RPMI8226 (cell line): Measurements from ENCODE around the gene SH3PXD2A.

Experiments
- DNase-seq: peaks from one replicate; pipeline ENCODE4 v3.0.0-alpha.2; 2015

The SH3PXD2A gene

DNA sequence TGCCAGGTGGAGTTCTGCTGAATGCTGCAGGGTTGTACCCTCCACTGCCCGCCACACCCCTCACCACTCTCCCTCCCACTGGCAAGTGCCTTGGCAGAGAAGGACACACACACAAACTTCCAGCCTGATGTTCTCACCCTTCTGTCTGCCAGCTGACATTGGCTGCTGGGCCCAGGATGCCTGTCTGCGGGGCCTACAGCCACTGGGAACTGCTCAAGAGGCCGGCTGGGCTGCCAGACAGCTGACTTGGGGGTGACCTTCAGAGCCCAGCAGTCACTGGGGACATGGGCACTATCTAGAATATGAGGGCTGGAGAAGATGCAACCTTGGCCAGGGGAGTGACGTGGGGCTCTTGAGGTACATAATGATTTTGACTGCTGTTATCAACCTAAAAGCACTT, 157.1 kb downstream of the SH3PXD2A start:
- no peak for DNase-seq

DNA sequence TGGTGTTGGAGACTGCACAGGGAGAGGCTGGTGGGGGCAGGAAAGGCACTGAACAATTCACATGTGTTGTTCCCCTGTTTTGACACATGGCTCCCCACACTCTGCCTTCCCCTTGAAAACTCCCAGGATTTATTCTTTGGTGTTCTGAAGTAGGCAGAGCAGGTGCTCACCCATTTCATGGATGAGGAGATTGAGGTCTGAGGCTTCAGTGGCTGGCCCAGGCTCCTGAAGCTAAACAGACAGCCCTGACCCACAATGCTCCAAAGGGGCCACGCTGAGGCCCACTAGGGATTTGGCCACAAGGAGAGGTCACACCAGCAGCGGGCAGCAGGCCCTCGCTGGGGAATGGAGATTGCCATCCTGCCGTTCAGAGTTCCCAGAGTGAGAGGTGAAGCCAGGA, 157.6 kb downstream of the SH3PXD2A start:
- DNase-seq = no peak

DNA sequence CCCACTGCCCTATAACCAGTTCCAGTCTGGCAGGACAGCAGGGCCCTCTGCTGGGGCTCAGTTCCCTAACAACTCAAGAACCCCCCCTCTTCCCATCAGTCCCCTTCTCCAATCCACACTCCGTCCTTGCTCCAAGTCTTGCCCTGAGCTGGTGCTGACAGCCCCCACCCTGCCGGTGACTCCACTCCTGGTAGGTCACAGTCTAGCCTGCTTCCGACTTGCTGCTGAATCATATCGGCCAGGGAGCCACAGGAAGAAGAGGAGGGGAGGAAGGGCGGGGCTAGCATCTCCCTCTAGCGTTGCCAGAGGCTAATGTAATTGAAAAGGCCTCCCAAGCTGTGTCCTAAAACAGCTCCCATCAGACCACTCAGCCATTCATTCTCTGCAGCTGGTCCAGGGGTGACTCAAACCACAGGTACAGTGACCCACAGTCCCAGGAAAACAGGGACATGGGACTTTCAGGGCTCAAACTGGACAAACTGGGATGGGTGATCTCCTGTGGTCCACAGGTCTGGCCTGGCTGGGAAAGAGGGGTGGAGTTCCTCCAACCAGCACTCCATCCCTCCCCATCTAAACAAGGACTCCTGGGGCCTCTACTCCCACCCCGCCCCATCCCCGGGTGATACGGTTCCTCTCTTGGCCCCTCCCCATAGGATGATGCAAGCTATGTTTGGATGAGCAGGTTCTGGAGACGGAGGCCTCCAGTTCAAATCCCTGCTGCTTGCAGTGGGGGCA, 158.8 kb downstream of the SH3PXD2A start:
- DNase-seq = peak; percentile 59

DNA sequence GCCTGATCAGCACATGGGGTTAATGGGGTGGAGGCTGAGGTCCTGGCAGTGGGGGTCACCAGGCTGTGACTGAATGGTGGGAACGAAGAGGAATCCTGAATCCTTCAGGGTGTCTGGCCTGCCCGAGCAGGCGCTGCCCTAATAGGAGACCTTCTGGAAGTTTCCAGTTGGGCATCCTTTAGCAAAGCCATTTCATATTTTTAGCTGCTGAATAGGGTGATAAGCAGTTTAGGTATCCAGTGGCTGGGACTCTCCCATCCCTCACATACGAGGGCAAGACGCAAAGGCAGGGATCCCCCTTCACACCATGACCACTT, 159.3 kb downstream of the SH3PXD2A start:
- no peak for DNase-seq

DNA sequence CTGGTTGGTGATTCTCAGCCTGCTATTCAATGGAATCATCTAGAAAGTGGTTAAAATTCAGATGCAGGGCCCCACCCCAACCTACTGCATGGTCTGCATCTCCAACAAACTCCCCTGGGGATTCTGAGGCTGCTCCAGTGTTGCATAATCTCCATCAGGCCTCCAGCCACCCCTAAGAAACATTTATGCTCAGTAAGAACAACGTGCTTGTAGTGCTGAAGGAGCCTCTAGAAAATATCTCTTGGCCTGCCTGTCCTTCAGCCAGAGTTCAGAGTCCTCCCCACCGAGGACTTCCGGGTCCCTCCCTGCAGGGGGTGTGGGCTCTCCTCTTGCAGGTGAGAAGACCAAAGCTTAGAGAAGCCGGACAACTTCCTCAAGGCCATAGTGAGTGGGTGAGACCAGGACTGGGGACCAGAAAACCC, 159.8 kb downstream of the SH3PXD2A start:
- no peak for DNase-seq

DNA sequence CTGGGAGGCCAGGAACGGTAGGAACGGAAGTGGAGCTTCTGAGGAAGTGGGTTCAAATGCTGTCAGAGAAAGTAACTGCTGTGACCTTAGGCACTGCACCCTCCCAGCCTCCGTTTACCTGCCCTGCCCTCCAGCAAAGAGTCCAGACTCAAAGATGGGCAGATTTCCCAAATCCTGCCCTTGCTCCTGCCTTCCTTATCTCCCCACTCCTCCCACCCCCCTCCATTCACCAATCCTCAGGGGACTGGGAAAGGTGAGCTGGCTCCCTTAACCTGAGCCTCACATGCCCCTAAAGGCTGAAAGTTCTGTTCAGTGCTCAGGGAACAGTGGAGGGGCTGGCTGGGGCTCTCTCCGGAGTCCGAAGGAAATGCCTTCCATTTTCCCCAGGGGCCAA, 161.6 kb downstream of the SH3PXD2A start:
- no peak for DNase-seq

DNA sequence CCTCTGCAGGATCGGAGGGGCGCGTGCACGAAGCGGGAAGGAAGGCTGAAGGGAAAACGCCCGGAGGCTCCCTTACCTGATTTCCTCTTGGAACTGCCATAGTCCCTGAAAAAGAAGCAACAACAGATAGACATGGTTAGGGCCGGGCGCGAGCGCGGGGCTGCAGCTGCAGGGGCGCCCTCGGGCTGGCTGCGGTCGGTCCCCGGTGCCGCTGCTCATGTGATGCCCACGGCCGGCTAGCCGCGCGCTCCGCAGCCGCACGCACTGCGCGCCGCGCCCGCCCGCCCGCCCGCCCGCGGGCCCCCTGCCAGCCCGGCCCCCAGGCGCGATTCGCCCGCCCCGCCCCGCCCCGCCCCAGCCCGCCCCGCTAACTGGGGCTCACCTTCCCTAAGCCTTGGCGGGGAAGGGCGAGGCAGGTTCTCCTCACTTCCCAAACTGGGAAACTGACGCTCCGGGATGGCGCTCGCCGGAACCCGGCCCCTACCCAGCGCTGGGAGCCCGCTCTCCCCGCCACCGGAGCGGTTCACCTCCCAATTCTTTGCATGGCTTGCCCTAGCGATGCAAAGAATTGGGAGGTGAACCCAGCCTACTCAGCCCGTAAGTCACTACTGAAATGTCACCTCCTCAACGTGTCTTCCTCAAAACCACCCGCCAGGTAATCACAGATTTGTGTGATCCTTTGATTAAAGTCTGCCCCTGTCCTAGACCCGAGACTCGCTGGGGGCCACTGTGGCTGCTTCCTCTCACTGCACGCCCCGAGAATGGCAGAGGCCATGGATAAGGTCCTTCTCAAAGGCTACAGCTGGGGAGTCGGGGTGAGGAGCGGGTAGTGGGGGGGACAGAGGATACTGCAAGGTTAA, 162.2 kb downstream of the SH3PXD2A start:
- DNase-seq = peak; percentile 28

DNA sequence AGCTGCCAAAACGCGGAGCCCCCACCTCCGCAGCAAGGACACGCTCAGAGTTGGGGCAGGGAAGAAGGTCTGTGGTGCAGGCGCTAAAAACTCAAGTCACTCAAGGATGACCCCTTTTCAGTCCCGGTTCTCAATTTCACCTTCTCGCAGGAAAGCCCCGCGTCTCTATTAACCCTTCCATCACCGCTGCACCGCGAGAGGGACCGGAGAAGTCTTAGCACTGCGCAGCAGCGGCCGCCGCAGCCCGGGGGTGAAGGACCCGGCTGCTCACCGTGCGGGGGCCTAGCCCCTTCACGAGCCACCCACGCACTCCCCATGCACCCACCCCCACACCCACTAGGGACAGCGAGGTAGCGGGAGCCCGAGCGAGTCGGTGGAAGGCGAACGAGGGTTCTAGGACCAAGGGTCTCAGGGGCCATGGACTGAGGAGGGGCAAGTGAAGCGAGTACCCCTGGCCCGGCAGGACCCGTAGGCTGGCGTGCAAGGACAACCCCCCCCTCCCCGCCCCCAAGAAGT, 162.9 kb downstream of the SH3PXD2A start:
- DNase-seq = no peak

DNA sequence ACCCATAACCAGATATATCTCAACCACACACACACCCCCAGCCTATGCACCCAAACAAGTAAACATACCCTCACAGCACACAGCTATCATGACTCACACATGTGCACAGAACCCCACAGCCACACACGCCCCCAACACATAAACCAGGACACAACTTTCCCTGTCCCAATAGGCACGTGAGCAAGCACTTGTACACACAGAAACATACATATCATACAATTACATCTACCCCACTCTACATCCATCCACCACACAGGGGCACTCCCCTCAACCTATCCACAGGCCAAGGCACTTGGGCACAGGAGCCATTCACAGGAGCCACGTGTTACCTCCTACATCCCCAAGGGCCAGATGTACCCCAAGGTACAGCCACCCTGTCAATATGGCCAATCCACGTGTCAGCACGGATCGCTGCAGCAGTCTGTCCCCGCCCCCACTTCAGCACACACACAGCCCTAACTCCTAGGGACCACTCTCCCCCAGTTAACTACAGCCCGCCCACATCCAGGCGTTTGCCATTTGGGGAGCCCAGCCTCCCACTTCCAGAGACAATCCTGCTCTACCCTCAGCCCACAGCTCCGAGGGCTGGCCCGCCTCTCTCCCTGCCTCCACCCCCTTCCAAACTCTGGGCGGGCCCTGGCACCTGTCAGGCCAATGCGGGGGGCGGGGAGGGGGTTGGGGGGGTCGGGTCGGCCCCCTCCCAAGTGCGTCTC, 163.5 kb downstream of the SH3PXD2A start:
- no peak for DNase-seq

DNA sequence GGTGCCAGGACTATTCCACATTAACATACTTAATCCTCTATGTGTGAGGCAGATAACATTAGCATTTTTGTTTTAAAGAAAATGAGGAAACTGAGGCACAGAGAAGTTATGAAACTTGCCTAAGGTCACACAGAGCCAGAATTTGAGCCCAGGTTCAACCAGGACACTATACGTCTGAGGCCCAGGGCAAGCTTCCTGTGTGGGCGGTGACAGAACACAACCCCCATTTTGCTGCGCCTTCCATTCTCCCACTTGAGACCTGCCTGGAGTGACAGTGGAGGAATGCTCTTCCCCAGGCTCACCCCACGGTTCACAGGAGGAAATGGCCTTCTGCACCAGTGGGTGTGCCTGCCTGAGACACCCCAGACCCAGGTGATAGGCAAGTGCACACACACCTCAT, 164.1 kb downstream of the SH3PXD2A start:
- no peak for DNase-seq

DNA sequence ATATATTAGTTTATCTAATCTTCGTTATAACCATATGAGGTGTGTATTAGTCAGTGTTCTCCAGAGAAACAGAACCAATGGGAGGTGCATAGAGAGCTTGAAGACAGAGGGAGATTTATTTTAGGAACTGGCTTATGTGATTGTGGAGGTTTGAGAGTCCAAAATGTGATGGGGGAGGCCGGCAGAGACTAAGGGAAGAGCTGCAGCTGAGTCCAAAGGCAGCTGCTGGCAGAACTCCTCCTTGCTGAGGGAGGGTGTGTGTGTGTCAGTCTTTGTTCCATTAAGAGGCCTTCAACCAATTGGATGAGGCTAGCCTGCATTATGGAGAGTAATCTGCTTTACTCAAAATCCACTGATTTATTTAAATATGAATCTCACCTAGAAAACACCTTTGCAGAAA, 165.1 kb downstream of the SH3PXD2A start:
- no peak for DNase-seq

DNA sequence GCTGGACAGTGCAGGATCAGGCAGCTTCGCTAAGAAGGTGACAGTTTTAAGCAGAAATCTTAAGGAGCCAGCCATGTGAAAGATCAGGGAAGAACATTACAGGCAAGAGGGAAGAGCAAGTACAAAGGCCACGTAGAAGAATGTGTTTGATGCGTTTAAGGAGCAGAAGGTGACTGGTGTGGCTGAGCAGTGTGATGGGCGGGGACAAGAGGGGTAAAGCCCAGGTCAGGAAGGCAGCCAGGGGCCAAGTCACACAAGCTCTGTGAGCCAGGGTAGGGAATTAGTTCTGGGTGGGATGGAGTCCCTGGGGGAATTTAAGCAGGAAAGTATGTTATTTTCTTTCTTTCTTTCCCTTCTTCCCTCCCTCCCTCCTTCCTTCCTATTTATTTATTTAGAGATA, 166.9 kb downstream of the SH3PXD2A start:
- no peak for DNase-seq

DNA sequence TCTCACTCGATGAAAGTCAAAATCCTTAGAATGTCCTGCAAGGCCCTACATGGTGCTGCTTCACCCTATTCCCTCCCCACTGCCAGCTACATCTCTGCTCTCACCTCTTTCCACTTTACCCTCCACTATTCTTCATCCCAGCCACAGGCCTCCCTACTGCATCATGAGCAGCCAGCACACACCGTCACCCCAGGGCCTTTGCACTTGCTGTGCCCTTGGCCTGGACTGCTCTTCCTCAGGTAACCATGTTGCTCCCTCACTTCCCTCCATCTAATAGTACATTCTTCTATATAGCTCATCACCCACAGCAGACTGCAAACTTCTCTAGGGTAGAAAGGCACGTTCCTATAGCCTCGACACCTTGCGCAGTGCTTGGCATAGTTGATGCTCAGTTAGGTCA, 167.7 kb downstream of the SH3PXD2A start:
- no peak for DNase-seq

DNA sequence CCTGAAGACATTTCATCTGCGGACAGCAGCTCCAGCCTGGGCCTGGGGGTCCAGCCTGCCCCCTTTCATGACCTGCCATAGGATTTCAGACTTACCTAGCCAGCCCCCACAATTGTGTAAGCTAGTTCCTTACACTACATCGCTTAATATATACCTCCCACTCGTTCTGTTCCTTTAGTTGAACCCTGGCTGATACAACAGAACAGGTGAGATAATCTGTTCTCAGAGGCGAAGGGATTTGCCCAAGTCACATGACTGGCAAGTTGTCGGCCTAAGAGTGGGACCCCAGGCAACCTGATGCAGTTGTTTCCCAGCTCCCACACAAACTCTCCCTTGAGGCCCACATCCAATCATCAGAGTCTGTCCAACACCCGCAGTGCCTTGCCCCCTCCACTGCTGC, 168.2 kb downstream of the SH3PXD2A start:
- no peak for DNase-seq

DNA sequence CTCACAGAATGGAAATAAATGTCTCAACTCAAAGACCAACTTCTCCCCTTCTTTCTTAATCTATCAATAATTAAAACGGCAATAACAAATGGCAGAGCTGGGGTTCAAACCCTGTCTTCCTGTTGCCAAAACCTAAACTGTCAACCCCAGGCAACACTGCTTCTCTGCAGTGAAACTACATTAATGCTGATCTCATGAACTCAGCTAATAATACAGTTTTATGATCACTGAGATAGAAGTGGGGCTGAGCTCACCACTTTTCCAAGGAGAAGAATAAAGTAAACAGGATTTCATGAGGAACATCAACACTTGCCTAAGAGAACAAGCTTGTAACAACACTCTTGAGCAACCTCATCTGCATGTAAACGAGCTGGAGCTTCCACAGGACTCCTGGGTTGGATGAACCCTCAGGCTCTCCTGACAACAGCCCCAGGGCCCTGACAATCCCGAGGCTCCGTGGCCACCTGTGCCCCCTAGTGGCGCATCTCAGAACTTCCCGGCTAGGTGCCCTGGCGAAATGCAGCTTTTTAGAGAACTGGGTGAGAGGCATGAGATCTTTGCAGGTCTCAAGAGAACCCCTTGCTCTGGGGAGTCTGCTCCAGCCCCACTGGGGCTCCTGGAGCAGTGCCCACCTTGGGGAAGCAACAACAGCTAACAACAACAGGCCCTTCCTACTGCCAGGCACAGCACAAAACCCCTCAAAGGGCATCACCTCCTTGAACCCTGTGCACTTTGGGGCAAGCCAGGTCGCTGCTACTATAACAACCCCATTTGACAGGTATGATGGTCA, 169.3 kb downstream of the SH3PXD2A start:
- DNase-seq = peak; percentile 65

DNA sequence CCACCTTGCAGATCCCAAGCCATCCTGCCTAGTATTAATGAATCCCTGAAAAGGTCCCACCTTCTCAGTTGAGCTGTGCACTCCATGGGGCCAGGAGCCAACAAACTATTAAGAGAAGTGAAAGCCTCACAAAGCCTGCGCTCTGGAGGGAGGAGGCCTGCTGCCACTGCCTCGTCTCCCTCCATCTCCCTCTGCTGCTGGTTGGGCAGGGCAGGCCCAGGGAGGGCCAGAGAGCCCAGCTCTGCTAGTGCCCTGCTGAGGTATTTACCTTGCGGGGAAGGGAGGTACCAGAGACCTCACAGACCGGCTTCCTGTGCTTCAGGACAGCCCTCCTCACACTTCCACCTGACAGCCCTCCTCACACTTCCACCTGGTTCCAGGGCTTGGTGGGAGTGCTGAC, 171.5 kb downstream of the SH3PXD2A start:
- no peak for DNase-seq

DNA sequence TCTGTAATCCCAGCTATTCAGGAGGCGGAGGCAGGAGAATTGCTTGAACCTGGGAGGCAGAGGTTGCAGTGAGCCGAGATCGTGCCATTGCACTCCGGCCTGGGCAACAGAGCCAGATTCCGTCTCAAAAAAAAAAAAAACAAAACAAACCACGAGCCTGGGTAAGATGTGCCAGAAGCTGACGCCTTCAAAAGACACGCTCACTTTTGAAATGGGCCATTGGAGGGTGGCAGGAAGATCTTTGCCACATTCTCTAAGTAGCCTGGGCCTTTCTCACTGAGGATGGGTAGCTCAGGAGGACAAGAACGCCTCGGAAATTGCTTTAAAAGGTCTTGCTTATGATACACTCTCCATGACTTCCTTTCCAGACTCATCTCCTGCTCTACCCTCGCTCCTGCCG, 172.7 kb downstream of the SH3PXD2A start:
- no peak for DNase-seq

DNA sequence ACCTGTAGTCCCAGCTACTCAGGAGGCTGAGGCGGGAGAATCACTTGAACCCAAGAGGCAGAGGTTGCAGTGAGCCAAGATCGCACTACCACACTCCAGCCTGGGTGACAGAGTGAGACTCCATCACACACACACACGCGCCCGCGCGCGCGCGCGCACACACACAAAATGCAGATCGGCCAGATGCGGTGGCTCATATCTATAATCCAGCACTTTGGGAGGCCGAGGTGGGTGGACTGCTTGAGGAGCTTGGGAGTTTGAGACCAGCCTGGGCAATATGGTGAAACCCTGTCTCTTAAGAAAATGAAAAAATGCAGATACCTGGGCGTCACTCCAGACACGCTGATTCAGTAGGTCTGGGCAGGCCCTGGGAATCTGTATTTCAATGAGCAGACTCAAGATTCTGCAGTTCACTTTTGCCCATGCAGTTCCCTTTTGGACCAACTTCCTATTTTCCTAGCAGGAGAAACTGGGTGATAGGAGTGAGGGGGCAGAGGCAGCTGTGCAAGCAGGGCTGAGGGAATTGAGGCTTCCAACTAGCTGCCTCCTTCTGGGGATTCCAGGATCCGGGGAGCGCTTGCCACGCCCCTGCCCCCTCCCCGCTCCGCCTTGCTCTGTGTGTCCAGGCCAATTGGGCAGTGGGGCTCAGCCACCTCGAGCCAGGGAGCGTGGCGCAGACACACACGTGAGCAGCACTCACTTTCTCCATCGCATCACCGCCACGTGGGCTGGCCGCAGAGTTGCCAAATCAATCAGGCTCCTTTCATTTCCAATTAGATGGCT, 173.6 kb downstream of the SH3PXD2A start:
- DNase-seq = no peak

DNA sequence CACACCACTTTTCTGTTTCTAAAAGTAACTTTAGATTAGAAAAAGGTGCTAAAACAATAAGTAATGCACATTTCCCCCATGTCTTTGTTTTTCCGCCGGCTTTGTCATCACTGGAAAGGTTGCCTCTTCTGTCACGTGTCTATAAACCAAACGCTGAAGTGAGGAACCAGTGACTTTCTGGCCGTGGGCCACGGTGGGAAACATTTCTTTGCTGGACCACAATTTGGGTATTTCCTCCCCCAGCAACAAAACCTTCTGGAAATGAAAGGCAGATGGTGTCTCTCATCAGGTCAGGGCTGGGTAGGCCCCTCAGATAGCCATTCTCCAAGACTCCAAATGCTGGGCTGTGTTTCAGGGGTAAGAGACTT, 174.5 kb downstream of the SH3PXD2A start:
- no peak for DNase-seq

DNA sequence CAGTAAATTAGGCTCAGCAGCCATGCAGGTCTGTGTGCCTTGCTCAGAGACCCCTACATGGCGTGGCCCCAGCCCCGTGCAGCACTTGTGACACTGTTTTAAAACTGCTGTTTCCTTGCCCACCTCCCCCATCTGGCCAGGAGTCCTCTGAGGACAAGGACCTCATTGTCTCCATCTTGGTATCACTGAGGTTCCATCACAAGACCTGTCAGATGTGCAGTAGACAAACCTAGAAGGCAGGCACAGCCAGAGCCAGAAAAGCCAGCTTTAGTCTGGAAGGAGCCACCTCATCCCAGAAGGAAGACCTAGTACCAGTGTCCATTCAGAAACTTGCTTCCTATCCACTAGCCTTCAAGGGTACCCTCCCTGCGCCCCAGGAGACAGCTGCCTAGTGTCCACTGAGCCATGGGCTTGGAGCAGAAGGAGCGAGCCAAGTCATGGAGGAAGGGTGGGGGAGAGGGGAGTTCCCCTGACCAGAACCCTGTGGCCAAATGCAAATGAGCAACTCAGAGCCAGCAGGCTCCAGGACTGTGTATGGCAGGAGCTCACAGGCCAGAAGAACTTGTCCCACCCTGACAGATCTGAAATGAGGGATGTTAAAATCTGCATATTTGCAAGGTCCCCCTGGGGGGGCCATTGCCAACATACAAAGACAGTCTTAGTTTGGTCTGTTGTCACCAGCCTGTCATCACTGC, 176.1 kb downstream of the SH3PXD2A start:
- DNase-seq = no peak

DNA sequence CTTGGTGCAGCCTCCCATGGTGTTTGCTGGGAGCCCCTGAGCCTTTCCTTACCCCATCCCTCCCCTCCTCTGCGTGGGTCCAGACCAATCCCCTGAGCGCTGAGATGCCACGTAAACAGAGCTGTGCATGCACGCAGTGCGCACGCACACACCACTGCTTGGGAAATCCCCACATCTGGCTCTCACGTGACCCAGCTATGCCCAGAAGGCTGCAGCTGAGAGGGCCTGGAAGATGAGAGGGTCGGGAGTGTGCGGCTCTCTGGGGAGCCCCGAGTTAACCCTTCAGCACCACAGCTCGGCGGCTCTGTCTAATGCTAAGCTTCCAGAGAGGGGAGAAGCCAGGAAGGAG, 177.2 kb downstream of the SH3PXD2A start:
- DNase-seq = peak; percentile 73
